HEK293 (cell line): ENCODE results near the gene MAPK9.

Experiments
- CTCF ChIA-PET: fragments of 350-600 bp; formaldehyde crosslinking; extraction: SDS; loops from one replicate; lab custom pipeline; 2021; ENCODE audit warnings: antibody characterized with exemption; lab: Yijun Ruan, JAX
- POLR2A ChIA-PET: fragments of 300-600 bp; formaldehyde crosslinking; extraction: SDS; loops from one replicate; lab custom pipeline; 2020; ENCODE audit warnings: antibody characterized with exemption, inconsistent platforms; lab: Yijun Ruan, JAX
- H3K27ac ChIP-seq: fragments of 200-500 bp; sonication (Bioruptor generic); 2 replicates; pipeline ENCODE4 v1.5.1; 2014; ENCODE audit warnings: low read depth, low read length, control low read depth, inconsistent platforms; ENCODE audit errors: extremely low read depth
- H3K36me3 ChIP-seq, 2 experiments: fragments of 200-500 bp in 1 of 2; sonication (Bioruptor generic) in 1 of 2; 1 replicate in 1 of 2; 2 replicates in 1 of 2; pipeline ENCODE4 v1.5.1; 2014 to 2017; ENCODE audit warnings: inconsistent platforms in 2 of 2, low read length in 2 of 2; ENCODE audit not compliant: control insufficient read depth in 2 of 2, insufficient read depth in 1 of 2
- H3K4me1 ChIP-seq: fragments of 200-500 bp; sonication (Bioruptor generic); 2 replicates; pipeline ENCODE4 v1.5.1; 2014; ENCODE audit warnings: mild to moderate bottlenecking, low read length, inconsistent platforms; ENCODE audit not compliant: control insufficient read depth, insufficient read depth
- H3K4me3 ChIP-seq: 2 replicates; pipeline ENCODE4 v1.5.1; 2011; ENCODE audit warnings: low read depth, mild to moderate bottlenecking, control low read depth, low read length, moderate library complexity
- H3K9me3 ChIP-seq: fragments of 200-500 bp; sonication (Bioruptor generic); 2 replicates; pipeline ENCODE4 v1.5.1; 2014; ENCODE audit warnings: low read depth, low read length, inconsistent platforms; ENCODE audit not compliant: control insufficient read depth, insufficient read depth
- KLF16 ChIP-seq: fragments of 450-650 bp; formaldehyde crosslinking; IDR thresholded peaks from 2 replicates; pipeline ENCODE4 v1.5.1; 2017; ENCODE audit warnings: missing biosample characterization, missing genetic modification characterization
- KLF7 ChIP-seq: fragments of 450-650 bp; formaldehyde crosslinking; IDR thresholded peaks from 2 replicates; pipeline ENCODE4 v1.5.1; 2016; ENCODE audit warnings: missing biosample characterization, missing genetic modification characterization, borderline replicate concordance
- KLF8 ChIP-seq: fragments of 450-650 bp; formaldehyde crosslinking; IDR thresholded peaks from 2 replicates; pipeline ENCODE4 v1.5.1; 2016; ENCODE audit warnings: missing biosample characterization, missing genetic modification characterization
- WT1 ChIP-seq: fragments of 450-650 bp; formaldehyde crosslinking; IDR thresholded peaks from 2 replicates; pipeline ENCODE4 v1.5.1; 2016; ENCODE audit warnings: missing biosample characterization, missing genetic modification characterization
- ZBTB20 ChIP-seq: fragments of 450-650 bp; formaldehyde crosslinking; IDR thresholded peaks from 2 replicates; pipeline ENCODE4 v1.5.1; 2016; ENCODE audit warnings: missing biosample characterization, missing genetic modification characterization
- ZFP69B ChIP-seq: fragments of 450-650 bp; formaldehyde crosslinking; IDR thresholded peaks from 2 replicates; pipeline ENCODE4 v1.5.1; 2016; ENCODE audit warnings: missing biosample characterization, missing genetic modification characterization
- ZNF132 ChIP-seq: fragments of 450-650 bp; formaldehyde crosslinking; IDR thresholded peaks from 2 replicates; pipeline ENCODE4 v1.5.1; 2017; ENCODE audit warnings: missing biosample characterization, missing genetic modification characterization, borderline replicate concordance
- ZNF16 ChIP-seq: fragments of 450-650 bp; formaldehyde crosslinking; IDR thresholded peaks from 2 replicates; pipeline ENCODE4 v1.5.1; 2016; ENCODE audit warnings: low read depth, missing biosample characterization, missing genetic modification characterization
- ZNF174 ChIP-seq: fragments of 450-650 bp; formaldehyde crosslinking; IDR thresholded peaks from 2 replicates; pipeline ENCODE4 v1.5.0; 2017; ENCODE audit warnings: missing biosample characterization, mild to moderate bottlenecking, missing genetic modification characterization
- ZNF239 ChIP-seq: fragments of 450-650 bp; formaldehyde crosslinking; IDR thresholded peaks from 2 replicates; pipeline ENCODE4 v1.5.1; 2016; ENCODE audit warnings: missing biosample characterization, missing genetic modification characterization
- ZNF416 ChIP-seq: fragments of 450-650 bp; formaldehyde crosslinking; IDR thresholded peaks from 2 replicates; pipeline ENCODE4 v1.5.1; 2016; ENCODE audit warnings: missing biosample characterization, missing genetic modification characterization
- ZNF488 ChIP-seq: fragments of 450-650 bp; formaldehyde crosslinking; IDR thresholded peaks from 2 replicates; pipeline ENCODE4 v1.5.1; 2016; ENCODE audit warnings: missing biosample characterization, missing genetic modification characterization
- ZNF560 ChIP-seq: fragments of 450-650 bp; formaldehyde crosslinking; IDR thresholded peaks from 2 replicates; pipeline ENCODE4 v1.5.1; 2017; ENCODE audit warnings: missing biosample characterization, missing genetic modification characterization, borderline replicate concordance
- ZNF596 ChIP-seq: fragments of 450-650 bp; IDR thresholded peaks from 2 replicates; pipeline ENCODE4 v1.5.0; 2018; ENCODE audit warnings: missing biosample characterization, mild to moderate bottlenecking, missing genetic modification characterization, moderate library complexity
- ZNF658 ChIP-seq: fragments of 450-650 bp; formaldehyde crosslinking; IDR thresholded peaks from 2 replicates; pipeline ENCODE4; 2016; ENCODE audit warnings: missing biosample characterization, missing genetic modification characterization
- ZNF692 ChIP-seq: fragments of 450-650 bp; formaldehyde crosslinking; IDR thresholded peaks from 2 replicates; pipeline ENCODE4 v1.5.1; 2016; ENCODE audit warnings: missing biosample characterization, missing genetic modification characterization
- ZNF704 ChIP-seq: fragments of 450-650 bp; formaldehyde crosslinking; IDR thresholded peaks from 2 replicates; pipeline ENCODE4 v1.5.1; 2016; ENCODE audit warnings: missing biosample characterization, missing genetic modification characterization
- ZNF776 ChIP-seq: fragments of 450-650 bp; formaldehyde crosslinking; IDR thresholded peaks from 2 replicates; pipeline ENCODE4 v1.5.0; 2017; ENCODE audit warnings: missing biosample characterization, missing genetic modification characterization, borderline replicate concordance
- ZNF777 ChIP-seq: fragments of 450-650 bp; formaldehyde crosslinking; IDR thresholded peaks from 2 replicates; pipeline ENCODE4 v1.5.1; 2017; ENCODE audit warnings: missing biosample characterization, missing genetic modification characterization, borderline replicate concordance
- ZSCAN23 ChIP-seq: fragments of 450-650 bp; formaldehyde crosslinking; IDR thresholded peaks from 2 replicates; pipeline ENCODE4 v1.5.1; 2016; ENCODE audit warnings: missing biosample characterization, missing genetic modification characterization
- TF ChIP-seq, protein P1 (sequence below): fragments of 450-650 bp; formaldehyde crosslinking; IDR thresholded peaks from 2 replicates; pipeline ENCODE4 v1.5.1; 2016; ENCODE audit warnings: missing biosample characterization, missing genetic modification characterization, low read depth
- TF ChIP-seq, protein P2 (sequence below): fragments of 450-650 bp; formaldehyde crosslinking; IDR thresholded peaks from 2 replicates; pipeline ENCODE4 v1.5.1; 2017; ENCODE audit warnings: missing biosample characterization, missing genetic modification characterization
- TF ChIP-seq, protein P3 (sequence below): fragments of 450-650 bp; formaldehyde crosslinking; IDR thresholded peaks from 2 replicates; pipeline ENCODE4; 2016; ENCODE audit warnings: missing biosample characterization, missing genetic modification characterization

Gene MAPK9

GRCh38 chr5:180341595-180341994 lies 49.7 kb upstream of the MAPK9 start:
- TF ChIP-seq KLF16 (tag by site-specific recombination) (no peak), ZSCAN23 (tag by site-specific recombination) (no peak), ZNF777 (tag by site-specific recombination) (no peak), ZNF776 (tag by site-specific recombination) (no peak), KLF8 (no peak), ZNF132 (tag by site-specific recombination) (no peak), ZBTB20 (tag by site-specific recombination) (no peak), ZNF174 (tag by site-specific recombination) (no peak), ZFP69B (tag by site-specific recombination) (no peak), ZNF596 (tag by site-specific recombination) (no peak), WT1 (tag by site-specific recombination) (no peak), ZNF692 (tag by site-specific recombination) (no peak), KLF7 (tag by site-specific recombination) (no peak)
- TF ChIP-seq, protein P1, sequence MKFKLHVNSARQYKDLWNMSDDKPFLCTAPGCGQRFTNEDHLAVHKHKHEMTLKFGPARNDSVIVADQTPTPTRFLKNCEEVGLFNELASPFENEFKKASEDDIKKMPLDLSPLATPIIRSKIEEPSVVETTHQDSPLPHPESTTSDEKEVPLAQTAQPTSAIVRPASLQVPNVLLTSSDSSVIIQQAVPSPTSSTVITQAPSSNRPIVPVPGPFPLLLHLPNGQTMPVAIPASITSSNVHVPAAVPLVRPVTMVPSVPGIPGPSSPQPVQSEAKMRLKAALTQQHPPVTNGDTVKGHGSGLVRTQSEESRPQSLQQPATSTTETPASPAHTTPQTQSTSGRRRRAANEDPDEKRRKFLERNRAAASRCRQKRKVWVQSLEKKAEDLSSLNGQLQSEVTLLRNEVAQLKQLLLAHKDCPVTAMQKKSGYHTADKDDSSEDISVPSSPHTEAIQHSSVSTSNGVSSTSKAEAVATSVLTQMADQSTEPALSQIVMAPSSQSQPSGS (tag by site-specific recombination), result no peak
- TF ChIP-seq, protein P2, sequence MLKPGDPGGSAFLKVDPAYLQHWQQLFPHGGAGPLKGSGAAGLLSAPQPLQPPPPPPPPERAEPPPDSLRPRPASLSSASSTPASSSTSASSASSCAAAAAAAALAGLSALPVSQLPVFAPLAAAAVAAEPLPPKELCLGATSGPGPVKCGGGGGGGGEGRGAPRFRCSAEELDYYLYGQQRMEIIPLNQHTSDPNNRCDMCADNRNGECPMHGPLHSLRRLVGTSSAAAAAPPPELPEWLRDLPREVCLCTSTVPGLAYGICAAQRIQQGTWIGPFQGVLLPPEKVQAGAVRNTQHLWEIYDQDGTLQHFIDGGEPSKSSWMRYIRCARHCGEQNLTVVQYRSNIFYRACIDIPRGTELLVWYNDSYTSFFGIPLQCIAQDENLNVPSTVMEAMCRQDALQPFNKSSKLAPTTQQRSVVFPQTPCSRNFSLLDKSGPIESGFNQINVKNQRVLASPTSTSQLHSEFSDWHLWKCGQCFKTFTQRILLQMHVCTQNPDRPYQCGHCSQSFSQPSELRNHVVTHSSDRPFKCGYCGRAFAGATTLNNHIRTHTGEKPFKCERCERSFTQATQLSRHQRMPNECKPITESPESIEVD (tag by site-specific recombination), result no peak

GRCh38 chr5:180340856-180341255 lies 49.0 kb upstream of the MAPK9 start:
- Histone ChIP-seq H3K27ac (no peak overlapping the region), H3K36me3 (peaks cover 0 to 15% of the 10 kb centered on the region in 2 experiments; a peak in 2 of 3 replicates), H3K9me3 (no peaks in the 10 kb centered on the region), H3K4me3 (no peak overlapping the region), H3K4me1 (no peaks in the 10 kb centered on the region)
- ChIA-PET POLR2A (no interaction called here), CTCF (interaction anchor here (2.2 kb wide), 1 partner anchor 12 kb away, joined by 13 read pairs; no protein-coding TSS in a partner anchor)
- no peak for TF ChIP-seq ZNF416

More at GRCh38 chr5:180341595-180341994, 49.7 kb upstream of the MAPK9 start:
- H3K36me3 ChIP-seq, result peaks cover 0 to 8% of the 10 kb centered on the region in 2 experiments; a peak in 2 of 3 replicates
- ChIA-PET CTCF (interaction anchor here (2.2 kb wide), 1 partner anchor 13 kb away, joined by 13 read pairs; no protein-coding TSS in a partner anchor), POLR2A (no interaction called here)
- no peaks in the 10 kb centered on the region for H3K4me1 ChIP-seq
- H3K9me3 ChIP-seq, result no peaks in the 10 kb centered on the region
- no peak overlapping the region for H3K27ac ChIP-seq
- no peak overlapping the region for H3K4me3 ChIP-seq

- Histone ChIP-seq H3K4me3 (no peak overlapping the region), H3K27ac (no peak overlapping the region), H3K9me3 (no peaks in the 10 kb centered on the region), H3K4me1 (no peaks in the 10 kb centered on the region), H3K36me3 (peaks cover 0 to 27% of the 10 kb centered on the region in 2 experiments; a peak in 2 of 3 replicates)
- TF ChIP-seq, protein P3, sequence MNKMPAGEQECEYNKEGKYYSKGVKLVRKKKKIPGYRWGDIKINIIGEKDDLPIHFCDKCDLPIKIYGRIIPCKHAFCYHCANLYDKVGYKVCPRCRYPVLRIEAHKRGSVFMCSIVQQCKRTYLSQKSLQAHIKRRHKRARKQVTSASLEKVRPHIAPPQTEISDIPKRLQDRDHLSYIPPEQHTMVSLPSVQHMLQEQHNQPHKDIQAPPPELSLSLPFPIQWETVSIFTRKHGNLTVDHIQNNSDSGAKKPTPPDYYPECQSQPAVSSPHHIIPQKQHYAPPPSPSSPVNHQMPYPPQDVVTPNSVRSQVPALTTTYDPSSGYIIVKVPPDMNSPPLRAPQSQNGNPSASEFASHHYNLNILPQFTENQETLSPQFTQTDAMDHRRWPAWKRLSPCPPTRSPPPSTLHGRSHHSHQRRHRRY (tag by site-specific recombination), result no peak
- TF ChIP-seq ZNF239 (no peak), ZNF658 (no peak), ZNF560 (no peak), ZNF16 (tag by site-specific recombination) (no peak), ZNF488 (tag by site-specific recombination) (no peak), ZNF704 (no peak)
- ChIA-PET CTCF (no interaction called here), POLR2A (no interaction called here)
Observed at GRCh38 chr5:180339583-180340183, 47.8 kb upstream of the MAPK9 start.
